Ectodermal cell (in vitro differentiated cells): ENCODE measurements around the gene AZIN2.
"Not testable (repeated sequence)": the region's sequence is repeated elsewhere in the genome, so short reads cannot be mapped to it uniquely, and the experiment has no call there.

Source experiments
- H3K27ac ChIP-seq: 2 replicates; pipeline ENCODE4 v1.7.0; 2013; ENCODE audit warnings: mild to moderate bottlenecking, low read depth, low read length; ENCODE audit not compliant: insufficient read depth, poor library complexity, severe bottlenecking
- H3K27me3 ChIP-seq: 2 replicates; pipeline ENCODE4 v1.7.0; 2013; ENCODE audit warnings: mild to moderate bottlenecking, low read length; ENCODE audit not compliant: insufficient read depth, control insufficient read depth, poor library complexity, severe bottlenecking
- H3K36me3 ChIP-seq: one replicate; pipeline ENCODE4 v1.7.0; 2013; ENCODE audit warnings: low read length; ENCODE audit not compliant: control insufficient read depth, insufficient read depth
- H3K4me1 ChIP-seq: one replicate; pipeline ENCODE4 v1.7.0; 2013; ENCODE audit warnings: low read length; ENCODE audit not compliant: control insufficient read depth, insufficient read depth
- H3K4me3 ChIP-seq: 2 replicates; pipeline ENCODE4 v1.7.0; 2013; ENCODE audit warnings: low read depth, low read length, control low read depth; ENCODE audit not compliant: insufficient read depth
- H3K9me3 ChIP-seq: 2 replicates; pipeline ENCODE4 v1.7.0; 2013; ENCODE audit warnings: mild to moderate bottlenecking, low read length, moderate library complexity; ENCODE audit not compliant: control insufficient read depth
- WGBS, 2 experiments: methylation state at CpG; one replicate each; pipeline ENCODE4 v1.1.7; 2013; ENCODE audit warnings: missing lambda C conversion rate in 2 of 2; 5-methylcytosine and 5-hydroxymethylcytosine counted together

Gene AZIN2

GRCh38 chr1:33057095-33057494 is 23.9 kb upstream of the AZIN2 start:
- peaks cover 2% of the 10 kb centered on the region for H3K9me3 ChIP-seq
- no peak overlapping the region for H3K4me3 ChIP-seq
- 86% methylated on average over 2 of the region's 2 CpGs for WGBS, 2 experiments
- no peaks in the 10 kb centered on the region for H3K27me3 ChIP-seq
- no peak overlapping the region for H3K27ac ChIP-seq
- no peaks in the 10 kb centered on the region for H3K4me1 ChIP-seq
- no peaks in the 10 kb centered on the region for H3K36me3 ChIP-seq

GRCh38 chr1:33060579-33061083 is 20.3 kb upstream of the AZIN2 start:
- peaks cover 2% of the 10 kb centered on the region for H3K9me3 ChIP-seq
- H3K4me3 ChIP-seq: no peak overlapping the region
- WGBS, 2 experiments: 93 to 98% methylated on average over 2 of the region's 2 CpGs
- no peaks in the 10 kb centered on the region for H3K4me1 ChIP-seq
- H3K27ac ChIP-seq: no peak overlapping the region
- no peaks in the 10 kb centered on the region for H3K36me3 ChIP-seq
- no peaks in the 10 kb centered on the region for H3K27me3 ChIP-seq

DNA sequence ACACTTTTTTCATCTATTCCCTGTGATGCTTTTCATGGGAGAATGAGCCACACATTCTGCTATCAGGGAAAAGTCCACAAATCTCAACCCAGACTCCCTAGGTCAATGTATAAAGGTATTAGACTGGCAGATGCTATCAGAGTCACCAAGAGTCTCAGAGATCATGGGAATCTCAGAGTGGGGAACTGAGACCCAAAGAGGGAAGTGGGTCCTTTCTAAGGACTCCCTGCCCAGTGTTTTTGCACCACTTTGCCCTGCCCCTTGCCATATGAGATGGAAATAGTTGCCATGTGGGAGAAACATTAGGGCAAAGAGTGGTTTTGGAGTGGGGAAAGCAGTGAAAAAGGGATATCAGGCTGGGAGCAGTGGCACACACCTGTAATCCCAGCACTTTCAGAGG is 19.1 kb upstream of the AZIN2 start:
- H3K36me3 ChIP-seq: no peaks in the 10 kb centered on the region
- no peaks in the 10 kb centered on the region for H3K4me1 ChIP-seq
- no peaks in the 10 kb centered on the region for H3K27me3 ChIP-seq
- H3K4me3 ChIP-seq: no peak overlapping the region
- no peak overlapping the region for H3K27ac ChIP-seq
- peaks cover 2% of the 10 kb centered on the region for H3K9me3 ChIP-seq

- not testable (repeated sequence) for H3K27me3 ChIP-seq, H3K27ac ChIP-seq, H3K9me3 ChIP-seq, H3K4me1 ChIP-seq, H3K36me3 ChIP-seq, H3K4me3 ChIP-seq
- WGBS, 2 experiments: 95 to 97% methylated on average over 8 to 9 of the region's 9 CpGs
Measured at GRCh38 chr1:33064284-33064683, 16.7 kb upstream of the AZIN2 start.

DNA sequence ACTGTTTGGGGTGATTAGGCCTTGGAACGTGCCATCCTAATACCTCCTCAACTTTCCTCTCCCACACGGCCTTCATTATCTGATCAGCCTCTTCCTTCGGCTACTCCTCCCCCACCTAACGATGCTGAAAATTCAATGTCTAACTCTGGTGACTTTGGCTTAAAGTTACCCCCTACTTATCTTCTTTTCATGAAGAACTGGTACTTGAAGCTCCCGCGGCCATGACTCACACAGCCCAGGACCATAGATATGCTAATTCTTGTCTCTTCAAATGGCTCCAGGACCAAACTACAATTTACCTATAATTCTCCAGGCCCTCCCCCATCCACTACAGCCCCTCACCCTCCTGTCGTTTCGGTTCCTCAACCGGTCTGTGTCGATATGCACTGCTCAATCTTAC is 15.7 kb upstream of the AZIN2 start:
- H3K27ac ChIP-seq: no peak overlapping the region
- H3K27me3 ChIP-seq: no peaks in the 10 kb centered on the region
- no peak overlapping the region for H3K4me3 ChIP-seq
- WGBS, 2 experiments: 61 to 63% methylated on average over 10 of the region's 10 CpGs
- no peaks in the 10 kb centered on the region for H3K4me1 ChIP-seq
- no peaks in the 10 kb centered on the region for H3K36me3 ChIP-seq
- peaks cover 2% of the 10 kb centered on the region for H3K9me3 ChIP-seq

GRCh38 chr1:33066477-33066876 is 14.5 kb upstream of the AZIN2 start:
- not testable (repeated sequence) for H3K27me3 ChIP-seq, H3K9me3 ChIP-seq, H3K36me3 ChIP-seq, H3K4me3 ChIP-seq, H3K27ac ChIP-seq, H3K4me1 ChIP-seq
- WGBS, 2 experiments: 93 to 99% methylated on average over 2 to 3 of the region's 3 CpGs

DNA sequence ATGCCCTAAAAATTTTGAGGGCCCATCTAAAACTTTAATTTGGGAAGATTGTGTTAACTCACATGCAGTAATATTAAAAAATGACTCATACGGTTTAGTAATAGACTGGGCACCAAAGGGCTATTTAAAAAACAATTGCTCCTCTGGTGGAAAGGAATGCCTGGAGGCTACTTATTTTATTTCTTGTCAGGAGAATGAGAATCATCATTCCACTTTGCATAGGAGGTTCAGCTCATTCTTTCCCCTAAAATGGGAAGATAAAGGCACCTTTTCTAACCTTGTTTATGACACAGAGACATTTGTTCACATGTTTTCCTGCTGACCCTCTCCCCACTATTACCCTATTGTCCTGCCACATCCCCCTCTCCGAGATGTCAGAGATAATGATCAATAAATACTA is 12.8 kb upstream of the AZIN2 start:
- 85 to 91% methylated on average over 1 to 2 of the region's 2 CpGs for WGBS, 2 experiments
- not testable (repeated sequence) for H3K4me3 ChIP-seq, H3K27ac ChIP-seq, H3K27me3 ChIP-seq, H3K36me3 ChIP-seq, H3K4me1 ChIP-seq, H3K9me3 ChIP-seq

GRCh38 chr1:33070628-33071027 is 10.3 kb upstream of the AZIN2 start:
- Histone ChIP-seq H3K36me3 (no peaks in the 10 kb centered on the region), H3K27ac (no peak overlapping the region), H3K4me3 (no peak overlapping the region), H3K4me1 (no peaks in the 10 kb centered on the region), H3K27me3 (no peaks in the 10 kb centered on the region), H3K9me3 (no peaks in the 10 kb centered on the region)
- whole genome bisulfite sequencing, 2 experiments: 92 to 98% methylated on average over 1 of the region's 1 CpG

DNA sequence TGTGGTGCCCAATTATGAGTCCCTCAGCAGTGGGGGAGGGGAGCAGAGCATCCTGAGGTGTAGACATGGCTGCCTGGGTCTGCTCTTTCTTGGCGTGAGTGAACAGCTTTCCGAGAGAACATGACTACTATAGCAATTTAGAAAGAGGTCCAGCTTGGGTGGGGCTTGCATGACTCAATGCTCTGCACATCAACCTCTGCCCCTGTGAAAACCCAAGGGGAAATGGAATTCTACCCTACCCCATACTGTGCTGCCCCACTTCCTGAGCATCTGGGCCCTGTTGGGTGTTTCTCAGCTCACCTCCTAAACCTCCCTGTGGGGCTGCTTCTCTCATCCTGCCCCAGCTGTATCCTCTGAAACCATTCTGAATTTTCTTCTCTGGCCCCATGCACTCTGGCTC is 8.2 kb upstream of the AZIN2 start:
- Histone ChIP-seq H3K4me1 (no peaks in the 10 kb centered on the region), H3K4me3 (no peak overlapping the region), H3K36me3 (no peaks in the 10 kb centered on the region), H3K27ac (no peak overlapping the region), H3K9me3 (no peaks in the 10 kb centered on the region), H3K27me3 (no peaks in the 10 kb centered on the region)
- 91 to 98% methylated on average over 2 of the region's 2 CpGs for WGBS, 2 experiments

GRCh38 chr1:33074193-33074945 is 6.6 kb upstream of the AZIN2 start:
- WGBS, 2 experiments: 82 to 85% methylated on average over 3 to 4 of the region's 4 CpGs
- Histone ChIP-seq H3K9me3 (no peaks in the 10 kb centered on the region), H3K4me3 (no peak overlapping the region), H3K36me3 (no peaks in the 10 kb centered on the region), H3K27me3 (no peaks in the 10 kb centered on the region), H3K27ac (no peak overlapping the region), H3K4me1 (no peaks in the 10 kb centered on the region)
